Measurements from ENCODE around the gene ZCCHC9.

DNA sequence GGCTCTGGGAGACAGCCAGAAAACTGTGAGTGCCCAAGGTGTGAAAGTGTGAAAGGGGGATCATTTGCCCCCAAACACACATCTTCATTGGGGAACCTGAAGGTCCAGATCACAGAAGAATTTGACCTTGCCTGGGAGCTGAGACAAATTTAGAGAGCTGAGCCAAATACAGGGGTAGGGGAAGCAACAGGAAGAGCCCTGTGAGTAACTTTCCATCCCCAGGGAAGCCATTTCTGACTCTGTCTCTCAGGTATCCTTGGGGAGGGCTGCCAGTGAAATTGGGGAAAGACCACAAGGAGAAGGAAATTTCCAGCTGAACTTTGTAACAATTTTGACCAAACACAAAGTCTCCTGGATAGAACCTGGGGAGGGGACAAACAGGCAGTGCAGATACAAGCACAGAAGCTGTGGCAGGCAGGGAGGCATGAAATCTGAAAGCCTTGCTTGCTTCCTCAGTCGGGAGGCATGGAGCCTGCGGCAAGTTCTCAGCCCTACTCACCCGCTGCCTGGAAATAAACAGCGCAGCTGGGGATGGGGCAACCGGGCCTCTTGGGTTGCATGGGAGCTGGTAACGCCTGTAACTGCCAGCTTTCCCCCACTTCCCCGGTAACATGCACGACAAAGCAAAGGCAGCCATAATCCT lies 31.5 kb upstream of the ZCCHC9 start:
- TF ChIP-seq, protein P1, sequence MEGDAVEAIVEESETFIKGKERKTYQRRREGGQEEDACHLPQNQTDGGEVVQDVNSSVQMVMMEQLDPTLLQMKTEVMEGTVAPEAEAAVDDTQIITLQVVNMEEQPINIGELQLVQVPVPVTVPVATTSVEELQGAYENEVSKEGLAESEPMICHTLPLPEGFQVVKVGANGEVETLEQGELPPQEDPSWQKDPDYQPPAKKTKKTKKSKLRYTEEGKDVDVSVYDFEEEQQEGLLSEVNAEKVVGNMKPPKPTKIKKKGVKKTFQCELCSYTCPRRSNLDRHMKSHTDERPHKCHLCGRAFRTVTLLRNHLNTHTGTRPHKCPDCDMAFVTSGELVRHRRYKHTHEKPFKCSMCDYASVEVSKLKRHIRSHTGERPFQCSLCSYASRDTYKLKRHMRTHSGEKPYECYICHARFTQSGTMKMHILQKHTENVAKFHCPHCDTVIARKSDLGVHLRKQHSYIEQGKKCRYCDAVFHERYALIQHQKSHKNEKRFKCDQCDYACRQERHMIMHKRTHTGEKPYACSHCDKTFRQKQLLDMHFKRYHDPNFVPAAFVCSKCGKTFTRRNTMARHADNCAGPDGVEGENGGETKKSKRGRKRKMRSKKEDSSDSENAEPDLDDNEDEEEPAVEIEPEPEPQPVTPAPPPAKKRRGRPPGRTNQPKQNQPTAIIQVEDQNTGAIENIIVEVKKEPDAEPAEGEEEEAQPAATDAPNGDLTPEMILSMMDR (IDR thresholded peaks at IDR 0.05) = no peak
- TF ChIP-seq POLR2A (IDR thresholded peaks at IDR 0.05) = no peak

Data from uterus (tissue), 2 donors.